NCI-H345 (cell line): ENCODE results near the gene SECTM1.

Experiments
- DNase-seq: peaks from one replicate; lab custom pipeline; 2025; lab: John Stamatoyannopoulos, UW

The SECTM1 gene

GRCh38 chr17:82328141-82328993 lies 5.2 kb downstream of the SECTM1 start:
- DNase-seq: peak; percentile 27

- no peak for DNase-seq
Measured at GRCh38 chr17:82327757-82328140, 5.8 kb downstream of the SECTM1 start.

GRCh38 chr17:82327289-82327688 lies 6.3 kb downstream of the SECTM1 start:
- DNase-seq: no peak

GRCh38 chr17:82325286-82326180 lies 8.0 kb downstream of the SECTM1 start:
- DNase-seq: no peak

- peak; percentile 36 for DNase-seq
Measured at GRCh38 chr17:82324566-82325285, 8.8 kb downstream of the SECTM1 start.

GRCh38 chr17:82323514-82324234 lies 9.9 kb downstream of the SECTM1 start:
- DNase-seq: no peak

GRCh38 chr17:82322526-82323453 lies 10.8 kb downstream of the SECTM1 start:
- no peak for DNase-seq

GRCh38 chr17:82321947-82322466 lies 11.6 kb downstream of the SECTM1 start:
- DNase-seq: no peak

- peak; percentile 19 for DNase-seq
Measured at GRCh38 chr17:82320956-82321927, 12.3 kb downstream of the SECTM1 start.

- no peak for DNase-seq
Measured at GRCh38 chr17:82320140-82320840, 13.3 kb downstream of the SECTM1 start.

- no peak for DNase-seq
Measured at GRCh38 chr17:82319619-82320062, 13.9 kb downstream of the SECTM1 start.

GRCh38 chr17:82318772-82319606 lies 14.6 kb downstream of the SECTM1 start:
- no peak for DNase-seq

GRCh38 chr17:82318169-82318498 lies 15.4 kb downstream of the SECTM1 start:
- DNase-seq: no peak

GRCh38 chr17:82317394-82318168 lies 16.0 kb downstream of the SECTM1 start, which contains the start of gene CD7:
Gene CD7 (minus strand): TSS chr17:82317608. CDS start chr17:82317495, 113 bp downstream.
- DNase-seq: no peak

GRCh38 chr17:82316651-82317393 lies 16.7 kb downstream of the SECTM1 start:
- no peak for DNase-seq
